VCaP (cell line): Measurements from ENCODE around the gene NPIPA3.
"Not testable (repeated sequence)": the region's sequence is repeated elsewhere in the genome, so short reads cannot be mapped to it uniquely, and the experiment has no call there.

Source experiments
- H3K27ac ChIP-seq: fragments of 450-650 bp; 2 replicates; pipeline ENCODE4 v1.5.1; 2017
- CTCF ChIP-seq: fragments of 450-650 bp; conservative IDR thresholded peaks from 2 replicates; pipeline ENCODE4 v1.5.1; 2017; ENCODE audit warnings: mild to moderate bottlenecking, moderate library complexity

NPIPA3 gene

GRCh38 chr16:14677627-14678026 is 25.6 kb upstream of the NPIPA3 start:
- TF ChIP-seq CTCF: no peak
- no peak overlapping the region for H3K27ac ChIP-seq

GRCh38 chr16:14678748-14679497 is 24.3 kb upstream of the NPIPA3 start:
- no peak for TF ChIP-seq CTCF
- no peak overlapping the region for H3K27ac ChIP-seq

GRCh38 chr16:14680396-14680795 is 22.8 kb upstream of the NPIPA3 start:
- H3K27ac ChIP-seq: not testable (repeated sequence)

GRCh38 chr16:14681115-14681514 is 22.1 kb upstream of the NPIPA3 start:
- no peak for TF ChIP-seq CTCF
- no peak overlapping the region for H3K27ac ChIP-seq

- H3K27ac ChIP-seq: no peak overlapping the region
- no peak for TF ChIP-seq CTCF
These were observed 21.1 kb upstream of the NPIPA3 start for GRCh38 chr16:14682121-14682520.

- H3K27ac ChIP-seq: not testable (repeated sequence)
These were observed 17.1 kb upstream of the NPIPA3 start for GRCh38 chr16:14685870-14686793.

- H3K27ac ChIP-seq: not testable (repeated sequence)
These were observed 9.1 kb upstream of the NPIPA3 start, which contains the start of gene PLA2G10 for GRCh38 chr16:14694129-14694528. TSS of gene PLA2G10 (minus strand) at chr16:14694308. CDS start at chr16:14694229, 79 bp downstream.

GRCh38 chr16:14701859-14702258 is 1.4 kb upstream of the NPIPA3 start:
- H3K27ac ChIP-seq: not testable (repeated sequence)

GRCh38 chr16:14702672-14703071 is 539 bp upstream of the NPIPA3 start:
- not testable (repeated sequence) for H3K27ac ChIP-seq

- not testable (repeated sequence) for H3K27ac ChIP-seq
These were observed 30.0 kb downstream of the NPIPA3 start for GRCh38 chr16:14733233-14733632.

- not testable (repeated sequence) for H3K27ac ChIP-seq
These were observed 37.7 kb downstream of the NPIPA3 start for GRCh38 chr16:14740832-14741385.

GRCh38 chr16:14741794-14742193 is 38.6 kb downstream of the NPIPA3 start:
- not testable (repeated sequence) for H3K27ac ChIP-seq

GRCh38 chr16:14742273-14743128 is 39.3 kb downstream of the NPIPA3 start, which contains the start of gene NPIPA2:
TSS of gene NPIPA2 (plus strand) at chr16:14742533. CDS start at chr16:14748066, 5,533 bp downstream.
- H3K27ac ChIP-seq: not testable (repeated sequence)

GRCh38 chr16:14773654-14774053 is 70.4 kb downstream of the NPIPA3 start:
- H3K27ac ChIP-seq: not testable (repeated sequence)

- not testable (repeated sequence) for H3K27ac ChIP-seq
These were observed 72.4 kb downstream of the NPIPA3 start for GRCh38 chr16:14775624-14776023.
